NCI-H1417 (cell line): ENCODE data around the gene RXYLT1.
"Not testable (repeated sequence)": the region's sequence is repeated elsewhere in the genome, so short reads cannot be mapped to it uniquely, and the experiment has no call there.

Experiments used
- DNase-seq, 3 experiments: peaks; one replicate each; lab custom pipeline; 2025; lab: John Stamatoyannopoulos, UW

The RXYLT1 gene, protein sequence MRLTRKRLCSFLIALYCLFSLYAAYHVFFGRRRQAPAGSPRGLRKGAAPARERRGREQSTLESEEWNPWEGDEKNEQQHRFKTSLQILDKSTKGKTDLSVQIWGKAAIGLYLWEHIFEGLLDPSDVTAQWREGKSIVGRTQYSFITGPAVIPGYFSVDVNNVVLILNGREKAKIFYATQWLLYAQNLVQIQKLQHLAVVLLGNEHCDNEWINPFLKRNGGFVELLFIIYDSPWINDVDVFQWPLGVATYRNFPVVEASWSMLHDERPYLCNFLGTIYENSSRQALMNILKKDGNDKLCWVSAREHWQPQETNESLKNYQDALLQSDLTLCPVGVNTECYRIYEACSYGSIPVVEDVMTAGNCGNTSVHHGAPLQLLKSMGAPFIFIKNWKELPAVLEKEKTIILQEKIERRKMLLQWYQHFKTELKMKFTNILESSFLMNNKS

DNA sequence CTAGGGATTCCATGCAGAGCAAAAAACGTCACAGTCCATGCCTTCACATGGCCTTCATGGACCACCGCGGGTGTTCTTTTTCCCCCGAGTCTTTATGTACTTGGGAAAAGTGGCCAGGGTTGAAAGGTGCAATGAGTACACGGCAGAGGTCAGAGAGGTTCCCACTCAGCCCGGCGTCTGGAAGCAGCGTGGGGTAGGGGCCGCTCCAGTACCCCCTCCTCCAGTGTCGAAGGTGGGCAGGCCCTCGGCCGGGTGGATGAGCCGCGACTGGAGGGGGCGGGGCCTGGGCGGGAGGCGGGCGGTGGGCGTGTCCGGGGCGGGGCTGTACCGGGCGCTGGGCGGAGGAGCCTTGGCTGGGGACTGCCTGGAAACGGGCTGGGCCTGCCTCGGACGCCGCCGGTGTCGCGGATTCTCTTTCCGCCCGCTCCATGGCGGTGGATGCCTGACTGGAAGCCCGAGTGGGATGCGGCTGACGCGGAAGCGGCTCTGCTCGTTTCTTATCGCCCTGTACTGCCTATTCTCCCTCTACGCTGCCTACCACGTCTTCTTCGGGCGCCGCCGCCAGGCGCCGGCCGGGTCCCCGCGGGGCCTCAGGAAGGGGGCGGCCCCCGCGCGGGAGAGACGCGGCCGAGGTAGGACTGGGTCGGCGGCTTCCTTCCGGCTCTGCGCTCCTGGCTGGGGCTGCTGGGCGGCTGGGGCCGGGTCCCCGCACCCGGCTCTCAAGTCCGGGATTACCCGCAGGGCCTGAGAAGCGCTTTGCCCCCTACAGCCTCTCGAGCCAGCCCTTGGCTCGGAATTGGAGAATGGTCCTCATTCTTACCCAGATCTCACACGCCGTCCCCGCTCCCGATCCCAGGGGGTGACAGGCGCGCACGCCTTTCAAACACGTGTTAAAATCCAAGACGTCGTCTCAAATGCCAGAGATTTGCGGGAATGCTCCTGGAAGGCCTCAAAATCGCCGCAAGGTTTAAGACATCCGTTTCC, at the start of gene RXYLT1:
Gene RXYLT1, plus strand, starts transcription at position 412 of the 984 bp plus-strand sequence. Its CDS starts 52 bp downstream, at position 464.
- peak; percentile 88 to 98 (median 96) for DNase-seq

DNA sequence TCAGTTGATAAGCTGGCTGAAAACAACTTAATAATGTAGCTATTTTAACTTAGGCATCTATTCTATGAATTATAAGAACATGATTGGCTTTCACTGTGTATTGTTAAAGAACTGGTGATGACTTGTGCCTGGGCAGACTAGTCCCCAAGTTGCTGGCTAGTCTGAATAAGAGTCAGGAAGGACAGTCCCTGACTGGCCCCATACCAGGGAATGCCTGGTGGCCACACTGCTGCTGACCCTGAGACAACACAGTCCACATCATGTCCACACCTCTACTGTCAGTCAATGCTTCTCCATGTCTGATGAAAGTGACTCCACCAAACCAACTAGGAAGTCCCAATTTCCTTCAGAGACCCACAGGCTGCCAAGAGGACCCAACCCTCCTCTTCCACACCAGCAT, 46.9 kb upstream of the RXYLT1 start:
- not testable (repeated sequence) for DNase-seq

DNA sequence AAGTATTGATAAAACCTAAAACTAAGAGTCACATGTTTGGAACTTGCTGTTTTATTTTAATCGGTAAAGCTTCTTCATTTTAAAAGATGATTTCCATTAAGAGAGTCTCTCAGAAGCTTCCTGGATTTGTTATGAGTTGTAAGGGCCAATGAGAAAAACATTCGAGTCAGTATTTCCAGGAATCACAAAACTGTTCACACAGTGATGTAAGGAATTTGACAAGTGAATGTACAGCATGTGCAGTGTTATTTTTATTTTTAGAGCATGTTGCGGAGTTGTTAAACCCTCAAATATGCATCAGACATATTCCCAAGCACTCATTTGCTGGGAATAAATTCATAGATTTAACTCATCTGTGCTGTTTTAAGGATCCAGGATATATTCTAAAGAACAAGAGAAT, 46.1 kb upstream of the RXYLT1 start:
- DNase-seq, result not testable (repeated sequence)

DNA sequence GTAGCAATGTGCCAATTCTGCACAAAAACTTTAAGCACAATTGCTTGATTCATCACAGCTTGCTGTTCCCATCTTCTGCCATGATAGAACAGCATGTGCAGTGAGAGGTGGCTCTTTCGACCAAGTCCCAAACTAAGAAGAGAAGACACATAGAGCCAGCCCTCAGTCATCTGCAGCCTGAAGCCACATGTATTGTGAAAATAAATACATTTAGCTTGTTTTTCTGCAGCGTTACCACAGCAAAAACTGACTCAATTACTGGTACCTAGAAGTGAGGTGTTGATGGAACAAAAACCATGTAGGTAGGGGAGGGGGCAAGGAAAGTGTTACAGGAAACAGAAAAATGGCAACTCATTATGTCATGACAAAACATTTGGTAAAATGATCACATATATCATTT, 39.2 kb upstream of the RXYLT1 start:
- DNase-seq, result not testable (repeated sequence)

DNA sequence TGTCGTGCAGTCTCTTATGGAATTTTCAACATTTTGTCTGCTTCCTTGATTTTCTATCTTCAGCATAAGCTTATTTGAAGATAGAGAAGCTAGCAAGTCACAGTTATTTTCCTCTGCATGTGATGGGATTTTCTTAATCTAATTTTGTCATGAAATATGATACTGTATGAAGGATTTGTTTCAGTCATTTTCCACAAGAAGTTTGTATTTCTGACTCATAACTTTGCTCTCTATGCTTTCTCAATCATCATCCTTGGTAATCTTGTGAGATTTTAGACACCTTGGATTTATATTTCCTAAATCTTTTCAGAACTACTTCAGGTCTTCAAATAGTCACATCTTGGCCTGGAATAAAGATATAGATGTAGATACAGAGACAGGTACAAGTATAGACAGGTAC, 38.3 kb upstream of the RXYLT1 start:
- DNase-seq, result not testable (repeated sequence)

DNA sequence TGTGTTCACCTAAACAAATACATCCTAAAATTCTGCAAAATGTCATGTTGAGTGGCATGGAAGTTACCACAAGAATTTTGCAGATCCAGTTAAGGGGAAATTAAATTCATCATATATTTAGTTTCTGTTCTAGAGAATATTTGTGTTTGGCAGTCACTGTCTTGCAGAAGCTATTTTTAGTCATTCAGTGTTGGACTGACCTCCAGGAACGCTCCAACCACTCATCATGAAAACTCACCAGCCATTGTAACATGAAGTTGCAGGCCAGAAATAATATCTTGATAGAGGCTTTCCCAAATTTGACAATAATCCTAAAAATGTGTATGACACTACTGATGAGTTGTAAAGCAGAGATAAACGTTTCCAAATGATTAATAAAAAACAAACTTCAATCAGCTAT, 35.6 kb upstream of the RXYLT1 start:
- not testable (repeated sequence) for DNase-seq

DNA sequence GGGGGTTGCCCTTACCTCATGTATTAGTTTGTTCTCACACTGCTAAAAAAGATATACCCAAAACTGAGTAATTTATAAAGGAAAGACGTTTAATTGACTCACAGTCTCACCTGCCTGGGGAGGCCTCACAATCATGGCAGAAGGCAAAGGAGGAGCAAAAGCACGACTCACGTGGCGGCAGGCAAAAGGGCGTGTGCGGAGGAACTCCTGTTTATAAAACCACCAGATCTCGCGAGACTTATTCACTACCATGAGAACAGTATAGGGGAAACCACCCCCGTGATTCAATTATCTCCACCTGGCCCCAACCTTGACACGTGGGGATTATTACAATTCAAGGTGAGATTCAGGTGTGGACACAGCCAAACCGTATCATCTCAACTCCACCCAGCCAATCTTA, 33.2 kb upstream of the RXYLT1 start:
- not testable (repeated sequence) for DNase-seq

DNA sequence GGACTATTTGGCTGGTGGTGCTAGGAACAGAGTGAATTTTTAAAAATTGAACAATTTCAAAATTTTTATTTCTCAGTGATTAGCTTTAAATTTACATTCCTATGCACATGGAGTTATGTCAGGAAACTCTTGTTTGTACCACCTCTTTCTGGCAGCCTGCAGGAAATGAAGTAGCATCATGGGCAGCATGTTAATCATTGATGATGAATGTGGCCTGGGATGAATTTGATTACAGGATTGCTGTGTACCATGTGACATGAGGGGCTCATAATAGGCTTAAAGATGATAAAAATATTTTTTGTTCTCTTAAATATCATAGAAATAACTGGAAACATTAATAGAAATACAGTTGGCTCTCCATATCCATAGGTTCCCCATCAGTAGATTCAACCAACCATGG, 32.6 kb upstream of the RXYLT1 start:
- DNase-seq, result not testable (repeated sequence)

DNA sequence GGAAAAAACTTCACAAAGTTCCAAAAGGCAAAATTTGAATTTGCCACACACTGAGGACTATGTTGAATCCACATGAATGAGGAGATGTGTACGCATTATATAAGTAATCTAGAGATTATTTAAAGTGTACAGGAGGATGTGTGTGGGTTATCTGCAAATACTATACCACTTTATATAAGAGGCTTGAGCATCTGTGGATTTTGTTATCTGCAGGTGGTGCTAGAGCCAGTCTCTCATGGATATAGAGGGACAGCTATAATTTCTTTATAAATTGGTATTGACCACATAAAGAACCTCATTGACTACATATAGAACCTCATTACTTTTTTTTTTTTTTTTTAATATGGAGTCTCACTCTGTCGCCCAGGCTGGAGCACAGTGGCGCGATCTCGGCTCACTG, 32.2 kb upstream of the RXYLT1 start:
- DNase-seq, result no peak

DNA sequence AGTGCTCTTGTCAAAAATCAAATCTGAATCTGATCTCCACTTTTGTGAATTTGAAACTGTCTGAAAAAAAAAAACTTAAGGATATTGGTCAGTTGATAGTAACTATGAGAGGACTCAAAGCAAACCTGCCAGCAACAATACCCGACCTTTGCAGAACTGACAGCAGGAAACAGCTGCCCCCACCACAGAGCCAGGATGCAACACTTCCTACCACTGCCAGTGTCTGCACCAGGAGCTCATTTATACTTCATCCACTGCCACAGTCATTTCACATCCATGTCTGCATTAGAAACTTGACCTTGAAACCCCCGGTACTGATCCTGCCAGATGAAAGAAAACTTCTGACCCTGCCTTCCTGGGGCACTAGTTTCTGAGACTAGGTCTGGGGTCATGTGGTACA, 27.4 kb upstream of the RXYLT1 start:
- no peak for DNase-seq

DNA sequence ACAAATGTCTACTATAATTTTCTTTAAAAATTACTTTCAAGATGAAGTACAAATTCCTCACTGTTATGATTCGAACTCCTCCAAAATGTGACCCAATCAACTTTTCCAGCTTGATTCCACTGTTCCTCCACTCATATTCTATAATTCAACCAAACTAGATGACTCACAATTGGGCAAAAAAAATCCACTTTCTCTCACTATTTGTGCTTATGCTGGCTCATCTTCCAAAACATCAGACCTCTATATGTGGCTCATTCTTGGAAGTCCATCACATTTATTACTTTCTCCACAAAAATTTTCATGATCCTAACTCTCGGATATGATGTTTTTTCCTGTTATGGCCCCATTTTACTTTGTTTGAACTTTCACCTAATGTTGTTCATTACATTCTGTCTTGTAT, 26.9 kb upstream of the RXYLT1 start:
- DNase-seq, result no peak

DNA sequence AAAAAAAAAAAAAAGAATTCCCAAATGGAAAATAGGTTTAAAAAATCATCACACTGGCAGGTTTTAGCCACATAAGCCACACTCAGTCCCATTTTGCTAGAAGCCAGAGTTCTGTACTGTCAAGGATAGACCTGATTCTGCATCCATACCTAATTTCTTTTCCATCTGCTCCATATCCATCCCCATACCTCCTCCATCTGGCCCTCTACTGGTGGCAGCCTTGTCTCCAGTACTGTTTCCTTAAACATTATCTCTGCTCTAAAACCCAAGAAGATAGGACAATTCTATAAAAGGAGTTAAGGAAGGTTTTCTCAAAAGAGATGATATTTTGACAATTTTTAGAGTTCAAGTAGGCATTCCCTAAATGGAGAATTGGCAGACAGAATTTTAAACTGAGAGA, 26.0 kb upstream of the RXYLT1 start:
- DNase-seq, result no peak

DNA sequence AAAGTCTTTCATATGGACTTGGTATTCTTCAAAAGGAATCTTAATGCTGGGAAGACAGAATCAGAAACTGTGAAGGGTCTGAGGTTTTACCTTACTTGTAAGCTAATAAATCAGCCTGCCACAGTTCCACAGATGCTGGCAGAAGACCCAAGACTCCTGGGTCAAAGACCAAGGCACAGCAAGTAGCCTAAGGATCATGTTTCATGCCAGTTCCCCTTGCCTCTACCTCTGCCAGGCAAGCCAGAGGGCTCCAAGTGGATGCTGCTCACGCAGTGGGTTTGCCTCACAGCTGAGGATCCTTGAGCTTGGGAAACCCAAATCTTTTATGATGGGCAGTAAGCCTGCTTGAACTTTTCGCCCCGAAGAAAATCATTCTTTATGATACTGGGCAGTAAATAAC, 15.2 kb upstream of the RXYLT1 start:
- DNase-seq, result no peak

DNA sequence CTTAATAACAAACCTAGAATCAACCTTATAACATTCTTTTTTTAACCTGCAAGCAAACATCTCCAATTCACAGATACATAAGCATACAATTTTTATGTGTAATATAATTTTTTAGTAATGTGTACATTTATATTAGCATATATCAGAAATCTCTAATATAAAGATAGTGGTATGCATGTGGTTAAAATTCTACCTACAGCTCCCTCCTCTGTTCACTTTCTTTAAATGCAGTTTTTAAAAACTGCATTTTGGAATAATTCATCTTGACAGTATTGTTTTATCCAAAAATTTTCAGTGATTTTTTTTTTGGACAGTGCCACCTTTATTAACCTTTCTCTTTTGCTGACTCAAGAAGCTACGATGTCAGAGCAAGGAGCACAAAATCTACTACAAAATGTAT, 13.2 kb upstream of the RXYLT1 start:
- DNase-seq, result no peak

DNA sequence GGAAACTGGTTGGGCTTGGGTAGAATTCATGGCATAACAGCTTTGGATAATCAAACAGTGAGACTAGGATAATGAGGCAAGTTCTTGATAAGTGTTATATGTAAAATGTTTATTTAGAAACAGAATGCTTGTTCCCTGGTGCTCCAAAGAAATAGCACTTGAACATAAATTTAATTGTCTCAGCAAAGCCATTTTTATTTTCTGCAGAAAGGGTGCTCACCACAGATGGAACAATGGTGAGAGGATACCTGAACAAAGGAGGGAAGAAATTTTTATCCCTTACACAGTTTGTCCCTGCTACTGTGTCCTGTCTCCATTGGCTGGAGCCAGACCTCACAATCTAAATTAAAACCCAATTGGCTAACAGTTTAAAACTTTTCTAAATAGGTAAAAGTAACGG, 9.3 kb upstream of the RXYLT1 start:
- no peak for DNase-seq

DNA sequence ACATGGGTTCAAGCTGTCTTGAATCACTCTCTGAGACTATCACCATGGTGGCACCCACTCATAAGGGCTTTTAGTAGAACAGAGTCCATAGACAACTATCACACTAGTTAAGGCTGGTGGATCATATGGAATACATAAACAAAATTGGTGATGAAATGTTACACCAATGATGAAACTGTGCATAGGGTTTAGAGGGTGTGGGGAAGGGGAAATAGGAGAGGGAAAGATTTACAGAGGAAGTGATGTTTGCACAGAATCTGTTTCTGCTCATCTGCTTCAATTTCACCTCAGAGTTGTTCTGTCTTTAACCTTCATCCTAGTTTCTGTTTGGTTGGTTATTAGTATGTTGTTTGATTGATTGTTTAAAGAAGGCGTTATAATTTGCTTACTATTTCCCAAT, 2.4 kb upstream of the RXYLT1 start:
- no peak for DNase-seq

DNA sequence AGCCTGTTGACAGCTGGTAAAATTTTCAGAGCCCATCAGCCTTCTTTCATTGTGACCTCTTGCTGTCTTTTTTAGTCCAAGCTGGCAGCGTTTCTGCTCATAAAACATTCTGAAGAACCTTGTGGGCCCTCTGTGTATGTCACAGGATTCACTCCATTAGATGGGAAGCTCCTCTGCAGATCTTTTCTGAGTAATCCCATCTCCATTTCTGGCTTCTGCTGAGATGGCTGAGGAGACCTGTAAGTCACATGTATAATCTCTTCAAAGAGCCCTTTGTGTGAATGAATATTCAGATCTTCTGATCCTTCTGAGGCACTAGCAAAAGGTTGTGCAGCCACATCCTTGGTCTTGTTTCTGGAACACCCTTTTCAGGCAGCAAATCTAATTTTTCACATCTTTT, 2.8 kb downstream of the RXYLT1 start:
- no peak for DNase-seq

DNA sequence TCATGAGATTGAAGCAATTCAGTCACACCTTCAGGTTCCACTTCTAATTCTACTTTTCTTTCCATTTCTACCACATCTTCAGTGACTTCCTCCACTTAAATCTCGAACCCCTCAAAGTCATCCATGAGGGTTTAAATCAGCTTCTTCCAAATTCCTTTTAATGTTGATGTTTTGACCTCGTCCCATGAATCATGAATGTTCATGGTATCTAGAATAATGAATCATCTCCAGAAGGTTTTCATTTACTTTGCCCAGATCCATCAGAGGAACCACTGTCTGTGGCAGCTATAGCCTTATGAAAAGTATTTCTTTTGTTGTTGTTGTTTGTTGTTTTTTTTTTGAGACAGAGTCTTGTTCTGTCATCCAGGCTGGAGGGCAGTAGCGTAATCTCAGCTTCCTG, 7.6 kb downstream of the RXYLT1 start:
- no peak for DNase-seq

DNA sequence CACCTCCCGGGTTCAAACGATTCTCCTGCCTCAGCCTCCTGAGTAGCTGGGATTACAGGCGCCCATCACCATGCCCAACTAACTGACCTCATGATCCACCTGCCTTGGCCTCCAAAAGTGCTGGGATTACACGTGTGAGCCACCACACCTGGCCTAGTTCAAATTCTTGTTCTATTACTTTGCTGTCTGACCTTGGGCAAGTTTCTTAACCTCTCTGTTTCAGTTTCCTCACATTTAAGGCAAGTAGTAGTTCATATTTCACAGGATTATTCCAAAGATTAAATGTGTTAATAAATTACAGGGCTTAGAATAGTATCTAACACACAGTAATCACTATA, 10.9 kb downstream of the RXYLT1 start:
- no peak for DNase-seq

DNA sequence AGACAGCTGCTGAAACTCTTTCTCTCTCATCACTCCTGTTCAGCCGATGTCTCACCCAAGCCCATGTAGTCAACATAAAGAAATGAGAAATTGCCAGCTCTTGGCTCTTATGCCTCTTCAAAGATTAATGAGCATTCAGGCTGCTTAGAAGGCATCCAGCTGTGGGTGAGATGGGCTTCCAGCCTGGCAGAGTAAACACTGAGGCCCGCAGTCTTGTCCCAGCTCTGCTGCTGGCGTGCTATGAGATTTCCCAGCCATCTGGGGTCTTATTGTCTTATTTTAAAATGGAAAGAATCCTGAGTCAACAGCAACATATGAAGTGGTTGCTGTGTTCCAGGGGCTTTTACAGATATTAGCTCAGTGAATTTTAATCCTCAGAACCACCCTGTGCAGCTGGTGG, 12.6 kb downstream of the RXYLT1 start:
- peak; percentile 87 to 97 (median 92) for DNase-seq

DNA sequence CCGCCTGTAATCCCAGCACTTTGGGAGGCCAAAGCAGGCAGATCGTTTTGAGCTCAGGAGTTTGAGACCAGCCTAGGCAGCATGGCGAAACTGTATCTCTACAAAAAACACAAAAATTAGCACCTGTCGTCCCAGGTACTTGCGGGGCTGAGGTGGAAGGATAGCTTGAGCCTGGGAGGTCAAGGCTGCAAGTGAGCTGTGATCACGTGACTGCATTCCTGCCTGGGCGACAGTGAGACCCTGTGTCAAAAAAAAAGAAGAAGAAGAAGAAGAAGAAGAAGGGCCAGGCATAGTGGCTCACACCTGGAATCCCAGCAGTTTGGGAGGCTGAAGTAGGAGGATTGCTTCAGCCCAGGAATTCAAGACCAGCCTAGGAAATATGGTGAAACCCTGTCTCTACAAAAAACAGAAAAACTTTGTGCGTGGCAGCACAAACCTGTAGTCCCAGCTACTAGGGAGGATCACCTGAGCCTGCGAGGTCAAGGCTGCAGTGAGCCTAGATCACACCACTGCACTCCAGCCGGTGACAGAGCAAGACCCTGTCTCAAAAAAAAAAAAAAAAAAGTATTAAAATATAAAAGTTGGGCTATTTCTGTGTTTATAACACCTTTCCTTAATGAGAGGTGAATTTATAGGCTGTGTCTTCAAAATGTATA, 15.5 kb downstream of the RXYLT1 start:
- DNase-seq, result no peak

DNA sequence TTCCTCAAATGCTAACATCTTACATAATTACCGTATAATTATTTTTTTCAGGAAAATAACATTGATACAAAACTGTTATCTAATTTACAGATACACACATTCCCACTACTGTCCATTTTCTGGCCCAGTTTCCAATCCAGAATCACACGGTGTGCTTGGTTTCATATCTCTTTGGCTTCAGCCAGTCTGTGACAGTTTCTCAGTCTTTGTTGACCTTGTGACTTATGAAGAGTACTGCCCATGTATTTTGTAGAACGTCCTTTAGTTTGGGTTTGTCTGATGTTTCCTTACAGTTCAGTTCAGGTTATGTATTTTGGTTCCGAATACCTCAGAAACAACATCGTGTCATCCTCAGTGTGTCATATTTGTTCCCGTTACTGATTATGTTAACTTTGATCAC, 16.2 kb downstream of the RXYLT1 start:
- no peak for DNase-seq
